ENCODE data around the gene APBA3.

APBA3 gene

GRCh38 chr19:3745363-3746045, 16.0 kb downstream of the APBA3 start:
- DNase-seq: no peak

GRCh38 chr19:3743486-3743885, 18.0 kb downstream of the APBA3 start:
- no peak for DNase-seq

DNA sequence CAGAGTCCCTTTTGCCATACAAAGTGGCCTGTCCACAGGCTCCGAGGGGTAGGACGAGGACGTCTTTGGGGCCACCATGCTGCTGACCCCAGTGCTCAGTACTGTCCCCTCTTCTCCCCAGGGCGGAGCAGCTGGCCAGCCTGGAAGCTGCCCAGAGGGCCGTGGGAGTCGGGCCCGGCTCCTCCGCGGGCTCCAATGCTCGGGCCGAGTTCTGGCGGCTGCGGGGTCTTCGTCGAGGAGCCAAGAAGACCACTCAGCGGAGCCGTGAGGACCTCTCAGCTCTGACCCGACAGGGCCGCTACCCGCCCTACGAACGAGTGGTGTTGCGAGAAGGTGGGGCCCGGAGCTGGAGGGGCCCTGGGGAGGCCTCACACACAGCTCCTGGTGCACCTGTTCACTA, 21.1 kb downstream of the APBA3 start:
- DNase-seq: no peak

GRCh38 chr19:3738477-3739220, 22.8 kb downstream of the APBA3 start:
- DNase-seq: no peak

- DNase-seq: no peak
Measured at GRCh38 chr19:3737487-3738205, 23.8 kb downstream of the APBA3 start.

DNA sequence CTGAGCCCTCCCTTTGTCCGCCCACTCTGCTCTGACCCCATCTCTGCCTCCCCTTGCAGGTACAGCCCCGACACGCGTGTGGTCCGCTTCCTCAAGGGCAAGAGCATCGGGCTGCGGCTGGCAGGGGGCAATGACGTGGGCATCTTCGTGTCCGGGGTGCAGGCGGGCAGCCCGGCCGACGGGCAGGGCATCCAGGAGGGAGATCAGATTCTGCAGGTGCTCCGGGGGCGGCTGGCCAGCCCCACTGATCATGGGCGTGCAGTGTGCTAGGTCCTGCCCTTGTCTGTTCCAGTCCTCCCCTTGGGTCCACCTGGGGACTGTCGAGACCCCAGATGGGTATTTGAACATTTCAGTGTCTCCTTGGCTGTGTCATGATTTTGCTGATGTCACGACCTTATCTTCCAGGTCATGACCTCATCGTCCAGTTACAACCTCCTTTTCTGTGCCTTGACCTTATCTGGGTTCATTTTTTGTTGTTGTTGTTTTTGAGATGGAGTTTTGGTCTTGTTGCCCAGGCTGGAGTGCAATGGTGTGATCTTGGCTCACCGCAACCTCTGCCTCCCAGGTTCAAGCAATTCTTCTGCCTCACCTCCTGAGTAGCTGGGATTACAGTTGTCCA, 25.3 kb downstream of the APBA3 start:
- no peak for DNase-seq

GRCh38 chr19:3734310-3734600, 27.2 kb downstream of the APBA3 start:
- DNase-seq: no peak

- DNase-seq: no peak
Measured at GRCh38 chr19:3733549-3734309, 27.8 kb downstream of the APBA3 start.

GRCh38 chr19:3732108-3732507, 29.4 kb downstream of the APBA3 start:
- DNase-seq: no peak

- DNase-seq: no peak
Measured at GRCh38 chr19:3730457-3730958, 31.0 kb downstream of the APBA3 start.

- DNase-seq: peak; percentile 58 to 60
Measured at GRCh38 chr19:3725640-3726310, 35.7 kb downstream of the APBA3 start.

DNA sequence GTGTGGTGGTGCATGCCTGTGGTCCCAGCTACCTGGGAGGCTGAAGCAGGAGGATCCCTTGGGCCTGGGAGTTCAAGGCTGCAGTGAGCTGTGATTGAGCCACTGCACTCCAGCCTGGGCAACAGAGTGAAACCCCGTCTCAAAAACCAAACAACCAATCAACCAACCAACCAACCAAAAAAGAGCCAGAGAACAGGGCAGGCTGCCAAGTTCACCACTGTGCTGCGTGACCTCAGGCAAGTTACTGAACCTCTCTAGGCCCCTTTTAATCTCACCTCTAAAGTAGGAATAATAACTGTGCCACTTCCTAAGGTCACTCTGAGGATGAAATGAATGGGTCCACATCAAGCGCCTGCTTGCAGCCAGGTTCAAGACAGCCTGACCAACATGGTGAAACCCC, 36.4 kb downstream of the APBA3 start:
- DNase-seq: no peak

DNA sequence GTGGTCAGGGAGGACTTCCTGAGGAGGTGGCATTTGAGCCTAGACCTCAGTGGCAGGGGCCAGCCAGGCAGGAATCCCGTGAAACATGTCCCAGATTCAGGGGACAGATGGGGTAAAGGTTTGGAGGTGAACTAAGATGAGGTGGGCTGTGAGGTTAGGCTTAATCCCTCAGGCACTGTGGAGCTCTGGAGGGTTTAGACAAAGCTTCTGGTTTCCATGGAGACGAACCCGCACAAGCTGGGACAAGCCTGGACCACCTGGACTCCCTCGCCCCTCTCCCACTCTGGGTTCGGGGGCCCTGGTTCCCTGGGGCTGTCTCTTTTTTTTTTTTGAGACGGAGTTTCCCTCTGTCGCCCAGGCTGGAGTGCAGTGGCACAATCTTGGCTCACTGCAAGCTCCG, 37.6 kb downstream of the APBA3 start:
- DNase-seq: no peak

GRCh38 chr19:3723110-3723488, 38.4 kb downstream of the APBA3 start:
- no peak for DNase-seq

DNA sequence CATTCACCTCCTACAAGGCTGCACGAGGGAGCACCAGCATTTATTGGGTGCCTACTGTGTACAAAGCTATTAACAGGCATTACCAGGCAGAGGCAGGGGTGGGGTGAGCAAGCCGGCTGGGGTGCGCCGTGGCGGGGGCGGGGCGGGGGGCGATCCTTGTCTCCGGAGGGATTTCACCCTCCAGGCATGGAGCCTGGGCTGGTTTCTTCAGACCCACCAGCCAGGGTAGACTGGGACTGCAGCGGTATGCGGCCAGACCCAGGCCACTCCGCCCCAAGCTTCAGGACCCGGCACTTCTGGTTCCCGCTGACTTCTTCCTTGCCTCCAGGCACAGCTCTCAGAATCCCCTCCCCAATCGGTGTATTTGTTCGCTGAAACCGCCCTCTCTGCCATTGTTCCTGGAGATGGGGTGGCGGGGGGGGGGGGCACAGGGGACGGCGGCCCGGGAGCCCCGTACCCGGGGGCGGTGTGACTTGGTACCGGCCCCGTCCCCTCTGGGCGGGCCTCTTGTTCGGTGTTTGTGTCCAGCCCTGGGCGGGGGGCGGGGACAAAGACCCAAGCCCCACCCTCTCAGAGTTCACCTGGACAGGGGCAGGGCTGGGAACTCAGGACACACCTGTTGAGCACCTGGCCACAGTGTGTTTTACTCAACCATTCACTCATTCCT, 38.9 kb downstream of the APBA3 start:
- DNase-seq: no peak

DNA sequence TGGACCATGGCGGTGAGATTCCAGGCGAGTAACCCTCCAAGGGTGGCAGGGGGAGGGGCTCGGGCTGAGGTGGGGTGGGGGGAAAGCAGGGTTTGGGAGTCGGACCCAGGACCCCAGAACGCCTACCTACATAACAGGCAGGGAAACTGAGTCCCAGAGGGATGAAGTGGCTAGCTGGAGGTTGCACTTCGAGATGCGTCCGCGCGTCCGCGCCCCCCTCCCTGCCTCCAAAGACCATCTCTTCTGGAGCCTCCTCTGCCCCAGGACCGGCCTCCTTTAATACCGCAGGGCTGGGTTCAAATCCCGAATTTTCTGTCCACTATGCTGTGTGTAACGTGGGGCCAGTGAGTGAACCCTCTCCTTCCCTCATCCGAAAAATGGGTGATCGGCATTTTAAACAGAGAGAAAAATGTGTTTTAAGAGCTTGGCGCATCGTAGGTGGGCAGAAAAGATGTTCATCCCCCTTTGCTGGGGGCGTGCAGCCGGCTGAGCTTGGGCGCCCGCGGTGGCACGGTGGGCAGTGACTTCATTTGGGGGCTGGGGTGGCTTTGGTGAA, 39.5 kb downstream of the APBA3 start:
- no peak for DNase-seq

GRCh38 chr19:3721131-3721886, 40.2 kb downstream of the APBA3 start:
- DNase-seq: peak; percentile 83 to 84

- DNase-seq: no peak
Measured at GRCh38 chr19:3720349-3720917, 41.1 kb downstream of the APBA3 start.

DNA sequence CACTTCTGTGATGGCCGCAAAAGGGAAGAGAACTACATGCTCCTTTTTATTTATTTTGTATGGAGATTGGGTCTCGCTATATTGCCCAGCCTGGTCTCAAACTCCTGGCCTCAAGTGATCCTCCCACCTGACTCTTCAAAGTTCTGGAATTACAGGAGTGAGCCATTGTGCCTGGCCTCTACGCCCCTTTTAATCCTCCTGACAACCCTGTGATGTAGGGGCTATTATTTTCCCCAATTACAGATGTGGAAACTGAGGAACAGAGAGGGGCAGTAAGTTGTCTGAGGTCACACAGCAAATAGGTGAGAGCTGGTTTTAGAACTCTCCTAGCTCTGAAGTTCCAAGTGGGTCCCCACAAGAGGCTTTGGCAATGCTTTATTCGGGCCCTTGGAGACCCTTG, 41.6 kb downstream of the APBA3 start:
- no peak for DNase-seq

DNA sequence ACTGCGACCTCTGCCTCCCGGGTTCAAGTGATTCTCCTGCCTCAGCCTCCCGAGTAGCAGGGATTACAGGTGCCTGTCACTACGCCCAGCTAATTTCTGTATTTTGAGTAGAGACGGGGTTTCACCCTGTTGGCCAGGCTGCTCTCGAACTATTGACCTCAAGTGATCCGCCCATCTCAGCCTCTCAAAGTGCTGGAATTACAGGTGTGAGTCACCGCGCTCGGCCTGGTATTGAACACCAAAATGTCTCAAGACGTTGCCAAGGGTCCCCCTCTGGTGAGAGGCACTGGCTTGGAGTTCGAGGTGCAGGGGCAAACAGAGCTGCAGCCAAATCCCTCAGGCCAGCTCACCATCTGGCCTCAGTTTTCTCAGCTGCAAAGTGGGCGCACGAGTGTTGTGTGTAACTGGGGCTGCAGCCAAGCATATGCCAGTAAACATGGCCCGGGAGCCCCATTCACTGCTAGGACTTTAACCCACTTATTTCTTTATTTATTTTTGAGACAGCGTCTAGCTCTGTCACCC, 45.3 kb downstream of the APBA3 start:
- DNase-seq: no peak

All from NCI-H2081 (cell line).